Testis (tissue), 2 donors: Measurements from ENCODE around the gene GSG1L.

Experiments
- CTCF ChIP-seq, 3 experiments: fragments of 450-650 bp in 2 of 3; fragments of 200-600 bp in 1 of 3; sonication (generic) in 1 of 3; IDR thresholded peaks; one replicate each; pipeline ENCODE4 v1.5.1; 2016 to 2019; ENCODE audit warnings: antibody characterized with exemption in 3 of 3, mild to moderate bottlenecking in 2 of 3, moderate library complexity in 1 of 3
- POLR2A ChIP-seq: fragments of 450-650 bp; IDR thresholded peaks from one replicate; pipeline ENCODE4 v1.6.1; 2017; ENCODE audit warnings: antibody characterized with exemption, mild to moderate bottlenecking, moderate library complexity

DNA sequence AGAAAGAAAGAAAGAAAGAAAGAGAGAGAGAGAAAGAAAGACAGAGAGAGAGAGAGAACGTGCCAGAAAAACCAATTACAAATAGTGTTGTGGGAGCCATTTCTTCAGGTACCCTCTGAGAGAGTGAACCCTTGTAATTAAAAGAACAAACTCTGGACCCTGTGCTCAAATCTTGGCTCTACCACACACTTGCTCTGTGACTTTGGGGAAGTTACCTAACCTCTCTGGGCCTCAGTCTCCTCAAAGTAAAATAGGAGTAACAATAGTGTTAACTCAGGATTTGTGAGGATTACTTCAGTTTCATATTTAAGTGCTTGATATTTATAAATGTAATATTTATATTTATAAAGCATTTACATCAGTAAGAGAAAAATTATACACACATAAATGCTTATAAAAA is 139.8 kb downstream of the GSG1L start:
- TF ChIP-seq CTCF (IDR thresholded peaks at IDR 0.05) (no peak), POLR2A (no peak)
